Measurements from ENCODE around the gene ZNF507. TPM values are rescaled to one million over a fixed set of nuclear protein-coding genes. Genes with fewer than 3 reads are reported as not detected.
"Not testable (repeated sequence)": the region's sequence is repeated elsewhere in the genome, so short reads cannot be mapped to it uniquely, and the experiment has no call there.

Gene ZNF507
- polyA plus RNA-seq, 3 donors = 0.08 to 0.39 (median 0.10) TPM

- no CpG with 5 or more reads among the region's 3 CpGs for WGBS (ENCODE audit: insufficient coverage)
- H3K27me3 ChIP-seq (ENCODE audit: control insufficient read depth in 2 of 2, insufficient read depth in 2 of 2, low read length in 2 of 2) = no peaks in the 10 kb centered on the region
- H2AFZ ChIP-seq (ENCODE audit: insufficient read depth, low read depth, low read length, poor library complexity, severe bottlenecking) = peak overlapping the region; percentile 29
- H3K36me3 Mint-ChIP-seq = peaks cover 22 to 29% of the 10 kb centered on the region in 2 donors
- no peaks in the 10 kb centered on the region for H3K9me3 ChIP-seq (replicated peaks in 1 of 2; ENCODE audit: control insufficient read depth in 1 of 2, insufficient read depth in 1 of 2, low read length in 2 of 2)
- H3K79me2 ChIP-seq (ENCODE audit: insufficient read depth, low read length) = no peaks in the 10 kb centered on the region
- H3K36me3 ChIP-seq (replicated peaks in 1 of 2; ENCODE audit: control insufficient read depth in 1 of 2, insufficient read depth in 2 of 2, low read length in 2 of 2) = no peaks in the 10 kb centered on the region
- H3K4me3 Mint-ChIP-seq = peak overlapping the region in 1 of 2 donors; percentile 84
- peak overlapping the region in 1 of 3 experiments; percentile 60 for H3K4me3 ChIP-seq (replicated peaks in 1 of 3; ENCODE audit: low read depth in 2 of 3, low read length in 3 of 3)
- no peak for DNase-seq
- peaks cover 22 to 27% of the 10 kb centered on the region in 2 donors for H3K4me1 ChIP-seq (ENCODE audit: control insufficient read depth in 1 of 2, insufficient read depth in 2 of 2, low read length in 2 of 2)
- peak overlapping the region; percentile 15 to 86 (median 76) for H3K27ac Mint-ChIP-seq
- intact Hi-C loops (cut with micrococcal nuclease) = no loop called here
- peaks cover 26% of the 10 kb centered on the region for H3K4me1 Mint-ChIP-seq
- H3K4me2 ChIP-seq (replicated peaks; ENCODE audit: extremely low read depth, low read length, poor library complexity, severe bottlenecking) = peak overlapping the region; percentile 58
- no peak for TF ChIP-seq CTCF (IDR thresholded peaks at IDR 0.05)
- H3K9ac ChIP-seq (ENCODE audit: insufficient read depth, low read length, poor library complexity, severe bottlenecking) = no peak overlapping the region
- peaks cover 3 to 7% (median 5%) of the 10 kb centered on the region in 3 donors for H3K27me3 Mint-ChIP-seq (ENCODE audit: low read depth in 3 of 3)
- no peaks in the 10 kb centered on the region for H4K20me1 ChIP-seq (ENCODE audit: insufficient read depth, low read length)
- no peaks in the 10 kb centered on the region for H3K9me3 Mint-ChIP-seq
- peak overlapping the region in 1 of 2 donors; percentile 49 for H3K27ac ChIP-seq (ENCODE audit: low read depth in 1 of 2, low read length in 2 of 2)
These were observed 77.0 kb downstream of the ZNF507 start for GRCh38 chr19:32422435-32422834.

GRCh38 chr19:32423944-32424343 lies 78.5 kb downstream of the ZNF507 start:
- H3K36me3 ChIP-seq (replicated peaks in 1 of 2; ENCODE audit: control insufficient read depth in 1 of 2, insufficient read depth in 2 of 2, low read length in 2 of 2); H3K4me3 Mint-ChIP-seq; H4K20me1 ChIP-seq (ENCODE audit: insufficient read depth, low read length); H2AFZ ChIP-seq (ENCODE audit: insufficient read depth, low read depth, low read length, poor library complexity, severe bottlenecking); H3K9ac ChIP-seq (ENCODE audit: insufficient read depth, low read length, poor library complexity, severe bottlenecking); H3K79me2 ChIP-seq (ENCODE audit: insufficient read depth, low read length); H3K27me3 ChIP-seq (ENCODE audit: control insufficient read depth in 2 of 2, insufficient read depth in 2 of 2, low read length in 2 of 2); H3K9me3 ChIP-seq (replicated peaks in 1 of 2; ENCODE audit: control insufficient read depth in 1 of 2, insufficient read depth in 1 of 2, low read length in 2 of 2); H3K9me3 Mint-ChIP-seq; H3K27ac ChIP-seq (ENCODE audit: low read depth in 1 of 2, low read length in 2 of 2); H3K27ac Mint-ChIP-seq; intact Hi-C loops (cut with micrococcal nuclease); H3K4me3 ChIP-seq (replicated peaks in 1 of 3; ENCODE audit: low read depth in 2 of 3, low read length in 3 of 3); H3K27me3 Mint-ChIP-seq (ENCODE audit: low read depth in 3 of 3); DNase-seq; H3K4me2 ChIP-seq (replicated peaks; ENCODE audit: extremely low read depth, low read length, poor library complexity, severe bottlenecking): not testable (repeated sequence)
- WGBS (ENCODE audit: insufficient coverage) = 100% methylated on average over 1 of the region's 3 CpGs
- Mint-ChIP-seq H3K4me1 (peaks cover 24% of the 10 kb centered on the region), H3K36me3 (peaks cover 32 to 34% of the 10 kb centered on the region in 2 donors)
- peaks cover 22 to 27% of the 10 kb centered on the region in 2 donors for H3K4me1 ChIP-seq (ENCODE audit: control insufficient read depth in 1 of 2, insufficient read depth in 2 of 2, low read length in 2 of 2)
